WTC11 (cell line): Measurements from ENCODE around the gene ITPR1. TPM values are rescaled to one million over a fixed set of nuclear protein-coding genes. Genes with fewer than 3 reads are reported as not detected.

Source experiments
- ATAC-seq: fragments of 200-7000 bp; cut with Tn5 transposase; 2 replicates; pipeline ENCODE4 v1.10.0; 2021; ENCODE audit warnings: mild to moderate bottlenecking, moderate library complexity
- CTCF ChIA-PET: fragments of 300-600 bp; sonication (Branson Sonifier 250); formaldehyde crosslinking; loops from one replicate; lab custom pipeline; 2021; ENCODE audit warnings: antibody characterized with exemption; lab: Charles Lee
- POLR2A ChIA-PET: fragments of 350-600 bp; sonication (Branson Sonifier 250); formaldehyde crosslinking; loops from one replicate; lab custom pipeline; 2021; ENCODE audit warnings: antibody characterized with exemption; lab: Charles Lee
- DNase-seq: peaks from one replicate; pipeline ENCODE4 v3.0.0; 2021; ENCODE audit warnings: low spot score
- H3K27ac Mint-ChIP-seq: 2 replicates; pipeline ENCODE4 v1.8.0; 2021; ENCODE audit warnings: mixed read lengths
- H3K27me3 Mint-ChIP-seq: 2 replicates; pipeline ENCODE4 v1.8.0; 2021; ENCODE audit warnings: low read depth, mild to moderate bottlenecking, moderate library complexity, mixed read lengths
- H3K36me3 Mint-ChIP-seq: 2 replicates; pipeline ENCODE4 v1.8.0; 2021; ENCODE audit warnings: mixed read lengths
- H3K4me1 Mint-ChIP-seq: 2 replicates; pipeline ENCODE4 v1.8.0; 2022; ENCODE audit warnings: mixed read lengths
- H3K4me3 Mint-ChIP-seq: 2 replicates; pipeline ENCODE4 v1.8.0; 2021; ENCODE audit warnings: mild to moderate bottlenecking, moderate library complexity, mixed read lengths
- H3K9me3 Mint-ChIP-seq: 2 replicates; pipeline ENCODE4 v1.8.0; 2021; ENCODE audit warnings: mixed read lengths
- ESRRA ChIP-seq: sonication (generic); formaldehyde crosslinking; IDR thresholded peaks from 2 replicates; pipeline ENCODE4 v1.8.1; 2022; ENCODE audit warnings: mild to moderate bottlenecking, missing genetic modification reagents, borderline replicate concordance
- JAZF1 ChIP-seq: fragments of 250-450 bp; sonication (Bioruptor Pico); IDR thresholded peaks from 2 replicates; pipeline ENCODE4 v1.9.0; 2021; ENCODE audit warnings: moderate library complexity, mild to moderate bottlenecking, inconsistent platforms
- JUN ChIP-seq: sonication (generic); formaldehyde crosslinking; IDR thresholded peaks from 2 replicates; pipeline ENCODE4 v1.8.0; 2023; ENCODE audit warnings: mild to moderate bottlenecking, missing genetic modification reagents
- NFE2L1 ChIP-seq: sonication (generic); formaldehyde crosslinking; IDR thresholded peaks from 2 replicates; pipeline ENCODE4 v1.8.1; 2023; ENCODE audit warnings: missing genetic modification reagents
- SMAD3 ChIP-seq: sonication (generic); formaldehyde crosslinking; IDR thresholded peaks from 2 replicates; pipeline ENCODE4 v1.8.0; 2022; ENCODE audit warnings: missing genetic modification reagents, mild to moderate bottlenecking, borderline replicate concordance
- SMAD4 ChIP-seq: sonication (generic); formaldehyde crosslinking; IDR thresholded peaks from 2 replicates; pipeline ENCODE4 v1.8.0; 2022; ENCODE audit warnings: mild to moderate bottlenecking, missing genetic modification reagents
- total RNA-seq: library from RNA; stranded (reverse); gene quantifications from 3 replicates; pipeline ENCODE4 v1.2.3, GENCODE V29; 2021
- TF ChIP-seq, protein P1 (sequence below): fragments of 250-450 bp; sonication (Bioruptor Pico); IDR thresholded peaks from 2 replicates; pipeline ENCODE4 v1.8.0; 2021; ENCODE audit warnings: mild to moderate bottlenecking
- TF ChIP-seq, protein P2 (sequence below): sonication (generic); formaldehyde crosslinking; conservative IDR thresholded peaks from 2 replicates; pipeline ENCODE4 v1.8.1; 2023; ENCODE audit warnings: mild to moderate bottlenecking, low read depth, missing genetic modification reagents, moderate library complexity
- TF ChIP-seq, protein P3 (sequence below): sonication (generic); formaldehyde crosslinking; IDR thresholded peaks from 2 replicates; pipeline ENCODE4 v1.8.0; 2023; ENCODE audit warnings: mild to moderate bottlenecking, missing genetic modification reagents
- TF ChIP-seq, protein P4 (sequence below): sonication (generic); formaldehyde crosslinking; IDR thresholded peaks from 2 replicates; pipeline ENCODE4 v1.8.0; 2022; ENCODE audit warnings: missing genetic modification reagents
- TF ChIP-seq, protein P5 (sequence below): sonication (generic); formaldehyde crosslinking; IDR thresholded peaks from 2 replicates; pipeline ENCODE4 v1.8.0; 2022; ENCODE audit warnings: mild to moderate bottlenecking, missing genetic modification reagents
- TF ChIP-seq, protein P6 (sequence below): sonication (generic); formaldehyde crosslinking; IDR thresholded peaks from 2 replicates; pipeline ENCODE4 v1.8.1; 2023; ENCODE audit warnings: mild to moderate bottlenecking, missing genetic modification reagents
- TF ChIP-seq, protein P7 (sequence below): fragments of 250-450 bp; sonication (Bioruptor Pico); IDR thresholded peaks from 2 replicates; pipeline ENCODE4 v1.9.0; 2021; ENCODE audit warnings: moderate library complexity, mild to moderate bottlenecking, inconsistent platforms, borderline replicate concordance
- TF ChIP-seq, protein P8 (sequence below): fragments of 250-450 bp; sonication (Bioruptor Pico); IDR thresholded peaks from 2 replicates; pipeline ENCODE4 v2.1.2; 2022; ENCODE audit warnings: mild to moderate bottlenecking, moderate library complexity

Gene ITPR1
- total RNA-seq, 1 experiment from 2014 or later: 11.8 TPM

DNA sequence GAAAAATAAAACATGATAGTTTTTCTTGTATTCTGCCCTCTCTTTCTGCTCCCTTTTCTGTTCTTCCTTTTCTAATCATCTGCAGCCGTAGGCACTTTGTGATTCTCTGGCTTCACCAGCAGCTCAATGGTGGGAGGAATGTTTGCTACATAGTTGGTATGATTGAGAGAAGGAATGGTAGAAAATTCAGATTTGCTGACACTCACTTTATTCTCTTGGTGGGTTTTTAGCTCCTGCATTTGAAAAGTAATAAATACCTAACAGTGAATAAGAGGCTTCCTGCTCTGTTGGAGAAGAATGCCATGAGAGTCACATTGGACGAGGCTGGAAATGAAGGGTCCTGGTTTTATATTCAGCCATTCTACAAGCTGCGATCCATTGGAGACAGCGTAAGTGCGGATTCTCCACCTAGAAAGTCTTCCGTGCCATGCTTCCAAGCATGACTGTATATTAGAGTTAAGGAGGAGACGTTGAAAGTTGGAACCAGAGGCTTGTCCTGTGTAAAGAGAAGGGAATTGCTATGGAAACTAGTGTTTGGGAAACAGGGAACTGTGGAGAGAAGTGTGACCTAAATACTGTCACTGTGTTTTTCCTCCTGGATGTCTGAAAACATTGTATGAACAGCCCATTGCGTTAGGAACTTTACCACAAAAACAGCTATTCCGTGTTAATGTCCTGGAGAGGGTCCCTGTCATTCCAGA is 148.9 kb downstream of the ITPR1 start:
- H3K27ac Mint-ChIP-seq: no peak overlapping the region
- no peak overlapping the region for H3K4me3 Mint-ChIP-seq
- DNase-seq (no peak), ATAC-seq (no peak)
- POLR2A ChIA-PET: no interaction called here
- H3K4me1 Mint-ChIP-seq: no peaks in the 10 kb centered on the region
- CTCF ChIA-PET: interaction anchor here (1.0 to 1.5 kb wide), 2 partner anchors 9 to 78 kb away, joined by 4 to 6 read pairs; no protein-coding TSS in a partner anchor
- TF ChIP-seq, protein P1, sequence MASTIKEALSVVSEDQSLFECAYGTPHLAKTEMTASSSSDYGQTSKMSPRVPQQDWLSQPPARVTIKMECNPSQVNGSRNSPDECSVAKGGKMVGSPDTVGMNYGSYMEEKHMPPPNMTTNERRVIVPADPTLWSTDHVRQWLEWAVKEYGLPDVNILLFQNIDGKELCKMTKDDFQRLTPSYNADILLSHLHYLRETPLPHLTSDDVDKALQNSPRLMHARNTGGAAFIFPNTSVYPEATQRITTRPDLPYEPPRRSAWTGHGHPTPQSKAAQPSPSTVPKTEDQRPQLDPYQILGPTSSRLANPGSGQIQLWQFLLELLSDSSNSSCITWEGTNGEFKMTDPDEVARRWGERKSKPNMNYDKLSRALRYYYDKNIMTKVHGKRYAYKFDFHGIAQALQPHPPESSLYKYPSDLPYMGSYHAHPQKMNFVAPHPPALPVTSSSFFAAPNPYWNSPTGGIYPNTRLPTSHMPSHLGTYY (CRISPR knock-in tag): no peak
- TF ChIP-seq, protein P2, sequence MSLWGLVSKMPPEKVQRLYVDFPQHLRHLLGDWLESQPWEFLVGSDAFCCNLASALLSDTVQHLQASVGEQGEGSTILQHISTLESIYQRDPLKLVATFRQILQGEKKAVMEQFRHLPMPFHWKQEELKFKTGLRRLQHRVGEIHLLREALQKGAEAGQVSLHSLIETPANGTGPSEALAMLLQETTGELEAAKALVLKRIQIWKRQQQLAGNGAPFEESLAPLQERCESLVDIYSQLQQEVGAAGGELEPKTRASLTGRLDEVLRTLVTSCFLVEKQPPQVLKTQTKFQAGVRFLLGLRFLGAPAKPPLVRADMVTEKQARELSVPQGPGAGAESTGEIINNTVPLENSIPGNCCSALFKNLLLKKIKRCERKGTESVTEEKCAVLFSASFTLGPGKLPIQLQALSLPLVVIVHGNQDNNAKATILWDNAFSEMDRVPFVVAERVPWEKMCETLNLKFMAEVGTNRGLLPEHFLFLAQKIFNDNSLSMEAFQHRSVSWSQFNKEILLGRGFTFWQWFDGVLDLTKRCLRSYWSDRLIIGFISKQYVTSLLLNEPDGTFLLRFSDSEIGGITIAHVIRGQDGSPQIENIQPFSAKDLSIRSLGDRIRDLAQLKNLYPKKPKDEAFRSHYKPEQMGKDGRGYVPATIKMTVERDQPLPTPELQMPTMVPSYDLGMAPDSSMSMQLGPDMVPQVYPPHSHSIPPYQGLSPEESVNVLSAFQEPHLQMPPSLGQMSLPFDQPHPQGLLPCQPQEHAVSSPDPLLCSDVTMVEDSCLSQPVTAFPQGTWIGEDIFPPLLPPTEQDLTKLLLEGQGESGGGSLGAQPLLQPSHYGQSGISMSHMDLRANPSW (CRISPR knock-in tag): no peak
- TF ChIP-seq NFE2L1 (CRISPR knock-in tag): no peak
- TF ChIP-seq, protein P3, sequence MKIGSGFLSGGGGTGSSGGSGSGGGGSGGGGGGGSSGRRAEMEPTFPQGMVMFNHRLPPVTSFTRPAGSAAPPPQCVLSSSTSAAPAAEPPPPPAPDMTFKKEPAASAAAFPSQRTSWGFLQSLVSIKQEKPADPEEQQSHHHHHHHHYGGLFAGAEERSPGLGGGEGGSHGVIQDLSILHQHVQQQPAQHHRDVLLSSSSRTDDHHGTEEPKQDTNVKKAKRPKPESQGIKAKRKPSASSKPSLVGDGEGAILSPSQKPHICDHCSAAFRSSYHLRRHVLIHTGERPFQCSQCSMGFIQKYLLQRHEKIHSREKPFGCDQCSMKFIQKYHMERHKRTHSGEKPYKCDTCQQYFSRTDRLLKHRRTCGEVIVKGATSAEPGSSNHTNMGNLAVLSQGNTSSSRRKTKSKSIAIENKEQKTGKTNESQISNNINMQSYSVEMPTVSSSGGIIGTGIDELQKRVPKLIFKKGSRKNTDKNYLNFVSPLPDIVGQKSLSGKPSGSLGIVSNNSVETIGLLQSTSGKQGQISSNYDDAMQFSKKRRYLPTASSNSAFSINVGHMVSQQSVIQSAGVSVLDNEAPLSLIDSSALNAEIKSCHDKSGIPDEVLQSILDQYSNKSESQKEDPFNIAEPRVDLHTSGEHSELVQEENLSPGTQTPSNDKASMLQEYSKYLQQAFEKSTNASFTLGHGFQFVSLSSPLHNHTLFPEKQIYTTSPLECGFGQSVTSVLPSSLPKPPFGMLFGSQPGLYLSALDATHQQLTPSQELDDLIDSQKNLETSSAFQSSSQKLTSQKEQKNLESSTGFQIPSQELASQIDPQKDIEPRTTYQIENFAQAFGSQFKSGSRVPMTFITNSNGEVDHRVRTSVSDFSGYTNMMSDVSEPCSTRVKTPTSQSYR: no peak
- TF ChIP-seq, protein P4, sequence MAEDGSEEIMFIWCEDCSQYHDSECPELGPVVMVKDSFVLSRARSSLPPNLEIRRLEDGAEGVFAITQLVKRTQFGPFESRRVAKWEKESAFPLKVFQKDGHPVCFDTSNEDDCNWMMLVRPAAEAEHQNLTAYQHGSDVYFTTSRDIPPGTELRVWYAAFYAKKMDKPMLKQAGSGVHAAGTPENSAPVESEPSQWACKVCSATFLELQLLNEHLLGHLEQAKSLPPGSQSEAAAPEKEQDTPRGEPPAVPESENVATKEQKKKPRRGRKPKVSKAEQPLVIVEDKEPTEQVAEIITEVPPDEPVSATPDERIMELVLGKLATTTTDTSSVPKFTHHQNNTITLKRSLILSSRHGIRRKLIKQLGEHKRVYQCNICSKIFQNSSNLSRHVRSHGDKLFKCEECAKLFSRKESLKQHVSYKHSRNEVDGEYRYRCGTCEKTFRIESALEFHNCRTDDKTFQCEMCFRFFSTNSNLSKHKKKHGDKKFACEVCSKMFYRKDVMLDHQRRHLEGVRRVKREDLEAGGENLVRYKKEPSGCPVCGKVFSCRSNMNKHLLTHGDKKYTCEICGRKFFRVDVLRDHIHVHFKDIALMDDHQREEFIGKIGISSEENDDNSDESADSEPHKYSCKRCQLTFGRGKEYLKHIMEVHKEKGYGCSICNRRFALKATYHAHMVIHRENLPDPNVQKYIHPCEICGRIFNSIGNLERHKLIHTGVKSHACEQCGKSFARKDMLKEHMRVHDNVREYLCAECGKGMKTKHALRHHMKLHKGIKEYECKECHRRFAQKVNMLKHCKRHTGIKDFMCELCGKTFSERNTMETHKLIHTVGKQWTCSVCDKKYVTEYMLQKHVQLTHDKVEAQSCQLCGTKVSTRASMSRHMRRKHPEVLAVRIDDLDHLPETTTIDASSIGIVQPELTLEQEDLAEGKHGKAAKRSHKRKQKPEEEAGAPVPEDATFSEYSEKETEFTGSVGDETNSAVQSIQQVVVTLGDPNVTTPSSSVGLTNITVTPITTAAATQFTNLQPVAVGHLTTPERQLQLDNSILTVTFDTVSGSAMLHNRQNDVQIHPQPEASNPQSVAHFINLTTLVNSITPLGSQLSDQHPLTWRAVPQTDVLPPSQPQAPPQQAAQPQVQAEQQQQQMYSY: no peak
- TF ChIP-seq, protein P5, sequence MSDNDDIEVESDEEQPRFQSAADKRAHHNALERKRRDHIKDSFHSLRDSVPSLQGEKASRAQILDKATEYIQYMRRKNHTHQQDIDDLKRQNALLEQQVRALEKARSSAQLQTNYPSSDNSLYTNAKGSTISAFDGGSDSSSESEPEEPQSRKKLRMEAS (CRISPR knock-in tag): no peak
- TF ChIP-seq, protein P6, sequence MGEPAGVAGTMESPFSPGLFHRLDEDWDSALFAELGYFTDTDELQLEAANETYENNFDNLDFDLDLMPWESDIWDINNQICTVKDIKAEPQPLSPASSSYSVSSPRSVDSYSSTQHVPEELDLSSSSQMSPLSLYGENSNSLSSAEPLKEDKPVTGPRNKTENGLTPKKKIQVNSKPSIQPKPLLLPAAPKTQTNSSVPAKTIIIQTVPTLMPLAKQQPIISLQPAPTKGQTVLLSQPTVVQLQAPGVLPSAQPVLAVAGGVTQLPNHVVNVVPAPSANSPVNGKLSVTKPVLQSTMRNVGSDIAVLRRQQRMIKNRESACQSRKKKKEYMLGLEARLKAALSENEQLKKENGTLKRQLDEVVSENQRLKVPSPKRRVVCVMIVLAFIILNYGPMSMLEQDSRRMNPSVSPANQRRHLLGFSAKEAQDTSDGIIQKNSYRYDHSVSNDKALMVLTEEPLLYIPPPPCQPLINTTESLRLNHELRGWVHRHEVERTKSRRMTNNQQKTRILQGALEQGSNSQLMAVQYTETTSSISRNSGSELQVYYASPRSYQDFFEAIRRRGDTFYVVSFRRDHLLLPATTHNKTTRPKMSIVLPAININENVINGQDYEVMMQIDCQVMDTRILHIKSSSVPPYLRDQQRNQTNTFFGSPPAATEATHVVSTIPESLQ (CRISPR knock-in tag): no peak
- TF ChIP-seq, protein P7, sequence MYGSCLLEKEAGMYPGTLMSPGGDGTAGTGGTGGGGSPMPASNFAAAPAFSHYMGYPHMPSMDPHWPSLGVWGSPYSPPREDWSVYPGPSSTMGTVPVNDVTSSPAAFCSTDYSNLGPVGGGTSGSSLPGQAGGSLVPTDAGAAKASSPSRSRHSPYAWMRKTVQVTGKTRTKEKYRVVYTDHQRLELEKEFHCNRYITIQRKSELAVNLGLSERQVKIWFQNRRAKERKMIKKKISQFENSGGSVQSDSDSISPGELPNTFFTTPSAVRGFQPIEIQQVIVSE (CRISPR knock-in tag): no peak
- no peak for TF ChIP-seq SMAD3 (CRISPR knock-in tag)
- no peak for TF ChIP-seq SMAD4 (CRISPR knock-in tag)
- no peak for TF ChIP-seq JAZF1 (CRISPR knock-in tag)
- TF ChIP-seq ESRRA (CRISPR knock-in tag): no peak
- no peak for TF ChIP-seq JUN (CRISPR knock-in tag)
- TF ChIP-seq, protein P8, sequence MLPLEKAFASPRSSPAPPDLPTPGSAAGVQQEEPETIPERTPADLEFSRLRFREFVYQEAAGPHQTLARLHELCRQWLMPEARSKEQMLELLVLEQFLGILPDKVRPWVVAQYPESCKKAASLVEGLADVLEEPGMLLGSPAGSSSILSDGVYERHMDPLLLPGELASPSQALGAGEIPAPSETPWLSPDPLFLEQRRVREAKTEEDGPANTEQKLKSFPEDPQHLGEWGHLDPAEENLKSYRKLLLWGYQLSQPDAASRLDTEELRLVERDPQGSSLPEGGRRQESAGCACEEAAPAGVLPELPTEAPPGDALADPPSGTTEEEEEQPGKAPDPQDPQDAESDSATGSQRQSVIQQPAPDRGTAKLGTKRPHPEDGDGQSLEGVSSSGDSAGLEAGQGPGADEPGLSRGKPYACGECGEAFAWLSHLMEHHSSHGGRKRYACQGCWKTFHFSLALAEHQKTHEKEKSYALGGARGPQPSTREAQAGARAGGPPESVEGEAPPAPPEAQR (CRISPR knock-in tag): no peak
- H3K27me3 Mint-ChIP-seq: no peaks in the 10 kb centered on the region
- H3K36me3 Mint-ChIP-seq: no peaks in the 10 kb centered on the region
- no peaks in the 10 kb centered on the region for H3K9me3 Mint-ChIP-seq
